Activated naive CD4-positive, alpha-beta T cell treated with anti-CD3 and anti-CD28 coated beads, Interleukin-2, amount 50 U/mL, for 24 hours (primary cell): ENCODE data around the gene ASIC4.

Source experiments
- H3K27ac Mint-ChIP-seq: one replicate; pipeline ENCODE4 v1.8.0; 2021; ENCODE audit warnings: mild to moderate bottlenecking, mixed read lengths
- H3K27me3 Mint-ChIP-seq: one replicate; pipeline ENCODE4 v1.8.0; 2021; ENCODE audit warnings: mixed read lengths
- H3K36me3 Mint-ChIP-seq: one replicate; pipeline ENCODE4 v1.8.0; 2021; ENCODE audit warnings: mixed read lengths
- H3K4me1 Mint-ChIP-seq: one replicate; pipeline ENCODE4 v1.8.0; 2021; ENCODE audit warnings: mixed read lengths
- H3K4me3 Mint-ChIP-seq: one replicate; pipeline ENCODE4 v1.8.0; 2021; ENCODE audit warnings: mild to moderate bottlenecking, mixed read lengths
- H3K9me3 Mint-ChIP-seq: one replicate; pipeline ENCODE4 v1.8.0; 2021; ENCODE audit warnings: mixed read lengths

ASIC4 gene

DNA sequence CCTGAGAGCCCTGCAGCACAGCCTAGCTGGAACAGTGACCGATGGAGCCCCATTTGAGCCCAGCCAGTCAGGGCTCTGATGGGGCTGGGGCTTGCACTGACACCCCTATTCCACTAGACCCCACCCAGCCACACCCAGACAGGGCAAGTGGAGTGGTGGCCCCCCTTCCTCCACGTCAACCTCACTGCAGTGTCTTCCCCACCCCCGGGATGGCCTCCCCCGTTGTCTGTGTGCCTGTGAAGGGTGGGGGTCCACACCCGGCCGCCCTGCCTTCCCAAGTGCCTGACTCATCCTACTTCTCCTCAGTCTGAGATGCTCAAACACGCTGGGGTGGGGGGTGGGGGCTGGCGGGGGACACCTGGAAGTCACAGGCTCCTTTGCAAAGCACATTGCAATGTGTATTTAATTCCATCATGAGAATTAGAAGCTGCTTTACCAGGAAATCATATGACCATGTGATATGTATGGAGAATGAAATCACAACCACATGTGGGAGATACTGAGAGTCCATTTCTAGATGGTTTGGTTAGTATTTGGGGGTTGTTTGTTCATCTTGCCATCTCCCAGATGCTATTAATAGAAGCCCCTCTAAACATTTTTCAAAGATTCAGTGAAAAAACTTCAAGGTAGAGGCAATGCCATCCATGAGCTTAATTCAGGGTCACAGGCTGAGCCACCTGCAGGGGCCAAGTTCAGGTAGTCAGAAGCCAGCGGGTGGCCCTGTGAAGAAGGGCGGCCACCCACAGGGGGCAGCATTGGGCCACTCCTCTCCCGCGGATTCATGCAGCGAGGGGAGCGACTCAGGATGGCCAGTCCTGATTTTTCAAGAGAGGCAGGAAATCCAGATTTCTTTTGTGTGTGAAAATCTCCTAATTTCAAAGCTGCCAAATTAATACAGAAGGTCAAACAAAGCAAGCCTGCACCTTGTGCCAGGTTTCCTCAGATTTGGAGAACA, 38.3 kb upstream of the ASIC4 start:
- no peaks in the 10 kb centered on the region for H3K36me3 Mint-ChIP-seq
- no peaks in the 10 kb centered on the region for H3K9me3 Mint-ChIP-seq
- no peak overlapping the region for H3K27ac Mint-ChIP-seq
- peaks cover 4% of the 10 kb centered on the region for H3K4me1 Mint-ChIP-seq
- H3K4me3 Mint-ChIP-seq, result no peak overlapping the region
- peaks cover 5% of the 10 kb centered on the region for H3K27me3 Mint-ChIP-seq

DNA sequence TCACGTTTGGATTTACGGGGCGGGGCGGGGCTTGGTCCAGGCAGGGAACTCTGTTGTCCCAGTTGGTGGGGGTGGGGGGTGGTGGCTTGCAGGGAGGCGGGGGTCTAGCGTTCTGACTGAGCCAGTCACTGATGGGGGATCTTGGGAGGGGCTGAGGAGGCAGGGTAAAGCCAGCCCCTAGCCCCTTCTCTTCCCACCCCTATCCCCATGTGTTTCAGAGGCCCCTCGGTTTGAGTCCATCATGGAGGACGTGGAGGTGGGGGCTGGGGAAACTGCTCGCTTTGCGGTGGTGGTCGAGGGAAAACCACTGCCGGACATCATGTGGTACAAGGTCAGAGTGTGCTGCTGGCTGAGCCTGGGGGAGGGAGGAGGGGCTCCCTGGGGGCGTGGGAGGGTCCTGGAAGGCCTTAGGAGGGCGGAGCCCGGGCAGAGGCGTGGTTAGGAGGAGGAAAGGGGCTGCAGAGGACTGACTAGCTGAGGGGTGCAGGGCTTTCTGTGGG, 37.6 kb upstream of the ASIC4 start:
- H3K36me3 Mint-ChIP-seq, result no peaks in the 10 kb centered on the region
- peaks cover 4% of the 10 kb centered on the region for H3K4me1 Mint-ChIP-seq
- H3K27ac Mint-ChIP-seq, result no peak overlapping the region
- no peaks in the 10 kb centered on the region for H3K9me3 Mint-ChIP-seq
- no peak overlapping the region for H3K4me3 Mint-ChIP-seq
- peaks cover 7% of the 10 kb centered on the region for H3K27me3 Mint-ChIP-seq

DNA sequence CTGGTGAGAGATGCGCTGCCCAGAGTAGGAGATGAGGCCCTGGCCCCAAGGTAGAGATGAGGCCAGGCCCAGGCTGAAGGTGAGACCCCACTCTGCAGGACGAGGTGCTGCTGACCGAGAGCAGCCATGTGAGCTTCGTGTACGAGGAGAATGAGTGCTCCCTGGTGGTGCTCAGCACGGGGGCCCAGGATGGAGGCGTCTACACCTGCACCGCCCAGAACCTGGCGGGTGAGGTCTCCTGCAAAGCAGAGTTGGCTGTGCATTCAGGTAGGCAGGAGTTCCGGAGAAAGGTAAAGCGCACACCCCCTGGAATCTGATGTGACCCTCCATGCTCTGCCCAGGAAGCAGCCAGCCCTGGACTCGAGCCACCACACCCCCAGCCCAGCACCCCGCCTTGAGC, 37.1 kb upstream of the ASIC4 start:
- peaks cover 4% of the 10 kb centered on the region for H3K4me1 Mint-ChIP-seq
- H3K4me3 Mint-ChIP-seq, result no peak overlapping the region
- H3K9me3 Mint-ChIP-seq, result no peaks in the 10 kb centered on the region
- H3K36me3 Mint-ChIP-seq, result no peaks in the 10 kb centered on the region
- H3K27me3 Mint-ChIP-seq, result peaks cover 8% of the 10 kb centered on the region
- H3K27ac Mint-ChIP-seq, result no peak overlapping the region

DNA sequence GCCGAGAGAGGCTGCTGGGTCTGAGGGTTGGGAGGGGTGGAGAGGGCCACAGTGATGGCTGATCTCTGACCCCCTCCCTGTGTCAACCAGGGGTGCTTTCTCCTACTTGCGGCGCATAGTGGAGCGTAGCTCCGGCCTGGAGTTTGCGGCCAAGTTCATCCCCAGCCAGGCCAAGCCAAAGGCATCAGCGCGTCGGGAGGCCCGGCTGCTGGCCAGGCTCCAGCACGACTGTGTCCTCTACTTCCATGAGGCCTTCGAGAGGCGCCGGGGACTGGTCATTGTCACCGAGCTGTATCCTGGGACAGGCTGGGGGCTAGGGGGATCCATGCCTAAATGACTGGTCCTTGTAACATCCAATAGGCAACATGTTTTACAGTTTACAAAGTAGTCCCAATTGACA, 36.5 kb upstream of the ASIC4 start:
- Mint-ChIP-seq H3K9me3 (no peaks in the 10 kb centered on the region), H3K27ac (no peak overlapping the region), H3K4me3 (no peak overlapping the region), H3K36me3 (no peaks in the 10 kb centered on the region), H3K4me1 (peaks cover 4% of the 10 kb centered on the region), H3K27me3 (peaks cover 10% of the 10 kb centered on the region)

DNA sequence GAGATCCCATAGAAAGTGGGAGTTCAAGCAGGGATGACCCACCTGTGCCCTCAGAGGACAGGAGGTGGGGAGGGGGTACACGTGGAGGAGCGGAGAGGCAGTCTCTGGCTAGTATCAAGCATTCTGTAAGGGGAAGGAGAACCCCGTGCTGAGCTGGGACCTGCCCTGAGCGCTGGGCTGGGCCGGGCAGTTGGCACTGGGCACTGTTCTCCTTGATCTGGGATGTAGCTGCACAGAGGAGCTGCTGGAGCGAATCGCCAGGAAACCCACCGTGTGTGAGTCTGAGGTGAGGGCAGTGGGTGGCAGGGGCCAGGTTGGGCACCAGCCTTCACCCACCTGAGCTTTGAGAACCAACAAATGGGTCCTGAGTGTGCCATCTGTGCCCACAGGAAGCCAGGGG, 35.4 kb upstream of the ASIC4 start:
- H3K27me3 Mint-ChIP-seq, result peaks cover 13% of the 10 kb centered on the region
- no peaks in the 10 kb centered on the region for H3K9me3 Mint-ChIP-seq
- H3K4me1 Mint-ChIP-seq, result peaks cover 4% of the 10 kb centered on the region
- H3K27ac Mint-ChIP-seq, result no peak overlapping the region
- H3K36me3 Mint-ChIP-seq, result no peaks in the 10 kb centered on the region
- no peak overlapping the region for H3K4me3 Mint-ChIP-seq

DNA sequence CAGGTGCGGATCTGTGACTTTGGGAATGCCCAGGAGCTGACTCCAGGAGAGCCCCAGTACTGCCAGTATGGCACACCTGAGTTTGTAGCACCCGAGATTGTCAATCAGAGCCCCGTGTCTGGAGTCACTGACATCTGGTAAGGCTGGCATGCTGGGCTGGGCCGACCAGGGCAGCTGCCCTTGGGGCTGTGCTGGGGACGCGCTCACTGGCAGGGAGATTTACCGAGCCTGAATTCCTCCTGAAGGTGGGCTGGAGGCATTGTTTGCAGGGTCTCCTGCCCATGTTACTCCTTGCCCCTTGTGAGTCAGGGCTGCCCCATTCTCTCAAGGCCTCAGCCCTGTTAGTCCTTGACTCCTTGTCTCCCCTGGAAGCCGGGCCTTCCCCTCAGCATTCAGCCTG, 34.3 kb upstream of the ASIC4 start:
- Mint-ChIP-seq H3K4me1 (peaks cover 8% of the 10 kb centered on the region), H3K27ac (no peak overlapping the region), H3K4me3 (no peak overlapping the region), H3K36me3 (no peaks in the 10 kb centered on the region), H3K9me3 (no peaks in the 10 kb centered on the region), H3K27me3 (peaks cover 15% of the 10 kb centered on the region)

DNA sequence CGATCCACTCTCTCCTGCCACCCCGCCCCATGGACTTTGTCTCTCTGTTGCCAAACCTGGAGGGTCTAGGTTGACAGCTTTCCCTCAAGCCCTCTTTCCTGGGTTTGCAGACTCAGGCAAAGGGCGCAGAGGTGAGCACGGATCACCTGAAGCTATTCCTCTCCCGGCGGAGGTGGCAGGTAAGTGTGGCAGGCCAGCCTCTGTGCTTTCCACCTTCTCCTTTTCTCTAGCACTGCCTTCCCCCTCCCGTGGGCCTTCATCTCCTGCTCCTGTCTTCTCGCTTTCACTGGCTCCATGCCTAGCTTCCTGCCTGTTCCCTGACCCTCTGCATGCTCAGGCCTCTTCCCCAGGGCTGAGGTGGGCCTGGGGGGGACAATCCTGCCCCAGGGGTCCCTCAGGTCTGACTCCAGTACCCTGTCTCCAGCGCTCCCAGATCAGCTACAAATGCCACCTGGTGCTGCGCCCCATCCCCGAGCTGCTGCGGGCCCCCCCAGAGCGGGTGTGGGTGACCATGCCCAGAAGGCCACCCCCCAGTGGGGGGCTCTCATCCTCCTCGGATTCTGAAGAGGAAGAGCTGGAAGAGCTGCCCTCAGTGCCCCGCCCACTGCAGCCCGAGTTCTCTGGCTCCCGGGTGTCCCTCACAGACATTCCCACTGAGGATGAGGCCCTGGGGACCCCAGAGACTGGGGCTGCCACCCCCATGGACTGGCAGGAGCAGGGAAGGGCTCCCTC, 31.4 kb upstream of the ASIC4 start:
- H3K4me1 Mint-ChIP-seq, result peaks cover 4% of the 10 kb centered on the region
- peaks cover 24% of the 10 kb centered on the region for H3K27me3 Mint-ChIP-seq
- H3K27ac Mint-ChIP-seq, result no peak overlapping the region
- H3K4me3 Mint-ChIP-seq, result no peak overlapping the region
- H3K9me3 Mint-ChIP-seq, result no peaks in the 10 kb centered on the region
- H3K36me3 Mint-ChIP-seq, result no peaks in the 10 kb centered on the region

DNA sequence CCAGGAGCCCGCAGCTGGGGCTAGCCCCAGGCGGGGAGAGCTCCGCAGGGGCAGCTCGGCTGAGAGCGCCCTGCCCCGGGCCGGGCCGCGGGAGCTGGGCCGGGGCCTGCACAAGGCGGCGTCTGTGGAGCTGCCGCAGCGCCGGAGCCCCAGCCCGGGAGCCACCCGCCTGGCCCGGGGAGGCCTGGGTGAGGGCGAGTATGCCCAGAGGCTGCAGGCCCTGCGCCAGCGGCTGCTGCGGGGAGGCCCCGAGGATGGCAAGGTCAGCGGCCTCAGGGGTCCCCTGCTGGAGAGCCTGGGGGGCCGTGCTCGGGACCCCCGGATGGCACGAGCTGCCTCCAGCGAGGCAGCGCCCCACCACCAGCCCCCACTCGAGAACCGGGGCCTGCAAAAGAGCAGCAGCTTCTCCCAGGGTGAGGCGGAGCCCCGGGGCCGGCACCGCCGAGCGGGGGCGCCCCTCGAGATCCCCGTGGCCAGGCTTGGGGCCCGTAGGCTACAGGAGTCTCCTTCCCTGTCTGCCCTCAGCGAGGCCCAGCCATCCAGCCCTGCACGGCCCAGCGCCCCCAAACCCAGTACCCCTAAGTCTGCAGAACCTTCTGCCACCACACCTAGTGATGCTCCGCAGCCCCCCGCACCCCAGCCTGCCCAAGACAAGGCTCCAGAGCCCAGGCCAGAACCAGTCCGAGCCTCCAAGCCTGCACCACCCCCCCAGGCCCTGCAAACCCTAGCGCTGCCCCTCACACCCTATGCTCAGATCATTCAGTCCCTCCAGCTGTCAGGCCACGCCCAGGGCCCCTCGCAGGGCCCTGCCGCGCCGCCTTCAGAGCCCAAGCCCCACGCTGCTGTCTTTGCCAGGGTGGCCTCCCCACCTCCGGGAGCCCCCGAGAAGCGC, 30.6 kb upstream of the ASIC4 start:
- H3K9me3 Mint-ChIP-seq, result no peaks in the 10 kb centered on the region
- H3K27ac Mint-ChIP-seq, result no peak overlapping the region
- H3K4me1 Mint-ChIP-seq, result peaks cover 4% of the 10 kb centered on the region
- H3K36me3 Mint-ChIP-seq, result no peaks in the 10 kb centered on the region
- peaks cover 24% of the 10 kb centered on the region for H3K27me3 Mint-ChIP-seq
- peak overlapping the region; percentile 58 for H3K4me3 Mint-ChIP-seq

DNA sequence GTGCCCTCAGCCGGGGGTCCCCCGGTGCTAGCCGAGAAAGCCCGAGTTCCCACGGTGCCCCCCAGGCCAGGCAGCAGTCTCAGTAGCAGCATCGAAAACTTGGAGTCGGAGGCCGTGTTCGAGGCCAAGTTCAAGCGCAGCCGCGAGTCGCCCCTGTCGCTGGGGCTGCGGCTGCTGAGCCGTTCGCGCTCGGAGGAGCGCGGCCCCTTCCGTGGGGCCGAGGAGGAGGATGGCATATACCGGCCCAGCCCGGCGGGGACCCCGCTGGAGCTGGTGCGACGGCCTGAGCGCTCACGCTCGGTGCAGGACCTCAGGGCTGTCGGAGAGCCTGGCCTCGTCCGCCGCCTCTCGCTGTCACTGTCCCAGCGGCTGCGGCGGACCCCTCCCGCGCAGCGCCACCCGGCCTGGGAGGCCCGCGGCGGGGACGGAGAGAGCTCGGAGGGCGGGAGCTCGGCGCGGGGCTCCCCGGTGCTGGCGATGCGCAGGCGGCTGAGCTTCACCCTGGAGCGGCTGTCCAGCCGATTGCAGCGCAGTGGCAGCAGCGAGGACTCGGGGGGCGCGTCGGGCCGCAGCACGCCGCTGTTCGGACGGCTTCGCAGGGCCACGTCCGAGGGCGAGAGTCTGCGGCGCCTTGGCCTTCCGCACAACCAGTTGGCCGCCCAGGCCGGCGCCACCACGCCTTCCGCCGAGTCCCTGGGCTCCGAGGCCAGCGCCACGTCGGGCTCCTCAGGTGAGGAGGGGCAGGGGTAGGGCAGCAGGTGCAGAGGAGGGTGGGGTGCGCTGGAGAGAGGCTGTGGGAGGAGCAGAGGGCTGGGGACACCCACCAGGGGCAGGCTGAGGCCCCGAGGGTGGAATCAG, 29.7 kb upstream of the ASIC4 start:
- H3K4me1 Mint-ChIP-seq, result peaks cover 4% of the 10 kb centered on the region
- H3K36me3 Mint-ChIP-seq, result no peaks in the 10 kb centered on the region
- H3K27me3 Mint-ChIP-seq, result peaks cover 24% of the 10 kb centered on the region
- H3K4me3 Mint-ChIP-seq, result peak overlapping the region; percentile 58
- no peak overlapping the region for H3K27ac Mint-ChIP-seq
- no peaks in the 10 kb centered on the region for H3K9me3 Mint-ChIP-seq

DNA sequence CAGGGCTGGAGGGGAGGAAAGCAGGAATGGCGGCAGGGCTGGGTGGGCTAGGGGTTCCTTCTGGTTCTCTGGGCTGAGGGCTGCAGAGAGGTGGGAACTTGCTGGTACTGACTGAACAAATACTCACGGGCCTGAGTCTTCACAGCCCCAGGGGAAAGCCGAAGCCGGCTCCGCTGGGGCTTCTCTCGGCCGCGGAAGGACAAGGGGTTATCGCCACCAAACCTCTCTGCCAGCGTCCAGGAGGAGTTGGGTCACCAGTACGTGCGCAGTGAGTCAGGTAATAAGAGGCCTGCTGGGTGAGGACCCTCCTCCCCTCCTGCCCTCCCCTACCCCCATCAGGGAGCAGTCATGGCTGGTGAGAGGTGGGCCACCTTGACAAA, 29.1 kb upstream of the ASIC4 start:
- Mint-ChIP-seq H3K4me3 (no peak overlapping the region), H3K4me1 (peaks cover 4% of the 10 kb centered on the region), H3K27me3 (peaks cover 24% of the 10 kb centered on the region), H3K9me3 (no peaks in the 10 kb centered on the region), H3K36me3 (no peaks in the 10 kb centered on the region), H3K27ac (no peak overlapping the region)

DNA sequence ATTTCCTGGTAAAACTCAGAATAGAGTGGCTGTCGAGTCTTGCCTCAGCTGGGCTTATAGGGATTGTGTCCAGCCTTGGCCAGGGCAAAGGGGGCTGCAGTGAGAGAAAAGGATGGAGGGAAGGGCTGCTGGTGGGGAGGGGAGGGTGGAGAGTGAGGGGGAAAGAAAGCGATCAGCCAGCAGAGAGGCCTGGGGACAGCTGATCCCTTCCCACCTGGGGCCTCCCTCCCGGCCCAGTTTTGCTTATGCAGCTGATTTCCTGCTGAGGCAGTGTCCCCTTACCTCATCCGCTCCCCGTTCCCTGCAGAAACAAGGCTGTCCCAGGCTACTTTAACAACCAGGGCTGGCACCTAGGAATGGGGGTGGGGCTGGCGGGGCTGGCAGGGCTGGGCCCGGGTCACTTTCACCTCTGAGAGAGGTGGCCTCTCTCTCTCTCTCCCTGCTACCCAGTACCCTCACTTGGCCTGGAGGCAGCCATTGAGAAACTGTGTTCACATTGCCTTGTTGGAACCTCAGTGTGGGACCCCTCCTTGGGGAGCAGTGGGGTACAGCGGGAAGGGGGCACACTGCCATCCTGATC, 27.8 kb upstream of the ASIC4 start:
- H3K9me3 Mint-ChIP-seq, result no peaks in the 10 kb centered on the region
- no peak overlapping the region for H3K27ac Mint-ChIP-seq
- peaks cover 21% of the 10 kb centered on the region for H3K27me3 Mint-ChIP-seq
- H3K4me1 Mint-ChIP-seq, result peaks cover 4% of the 10 kb centered on the region
- no peak overlapping the region for H3K4me3 Mint-ChIP-seq
- no peaks in the 10 kb centered on the region for H3K36me3 Mint-ChIP-seq

DNA sequence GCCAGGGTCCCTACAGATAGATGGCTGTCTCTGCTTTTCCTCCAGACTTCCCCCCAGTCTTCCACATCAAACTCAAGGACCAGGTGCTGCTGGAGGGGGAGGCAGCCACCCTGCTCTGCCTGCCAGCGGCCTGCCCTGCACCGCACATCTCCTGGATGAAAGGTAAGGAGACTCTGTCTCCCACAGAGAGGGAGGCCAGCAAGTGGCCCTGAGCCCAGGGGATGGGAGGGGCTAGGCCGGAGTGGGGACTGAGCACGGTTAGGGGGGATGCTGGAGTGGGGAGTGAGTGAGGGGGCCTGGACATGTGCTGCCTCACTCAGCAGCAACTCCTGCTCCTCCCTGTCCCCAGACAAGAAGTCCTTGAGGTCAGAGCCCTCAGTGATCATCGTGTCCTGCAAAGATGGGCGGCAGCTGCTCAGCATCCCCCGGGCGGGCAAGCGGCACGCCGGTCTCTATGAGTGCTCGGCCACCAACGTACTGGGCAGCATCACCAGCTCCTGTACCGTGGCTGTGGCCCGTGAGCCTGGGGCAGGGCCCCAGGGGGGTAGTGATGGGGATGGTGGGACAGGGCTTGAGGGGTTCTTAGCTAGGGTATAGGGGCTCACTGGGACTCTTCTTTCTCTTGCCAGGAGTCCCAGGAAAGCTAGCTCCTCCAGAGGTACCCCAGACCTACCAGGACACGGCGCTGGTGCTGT, 26.0 kb upstream of the ASIC4 start:
- Mint-ChIP-seq H3K27me3 (peaks cover 21% of the 10 kb centered on the region), H3K27ac (no peak overlapping the region), H3K4me3 (no peak overlapping the region)

DNA sequence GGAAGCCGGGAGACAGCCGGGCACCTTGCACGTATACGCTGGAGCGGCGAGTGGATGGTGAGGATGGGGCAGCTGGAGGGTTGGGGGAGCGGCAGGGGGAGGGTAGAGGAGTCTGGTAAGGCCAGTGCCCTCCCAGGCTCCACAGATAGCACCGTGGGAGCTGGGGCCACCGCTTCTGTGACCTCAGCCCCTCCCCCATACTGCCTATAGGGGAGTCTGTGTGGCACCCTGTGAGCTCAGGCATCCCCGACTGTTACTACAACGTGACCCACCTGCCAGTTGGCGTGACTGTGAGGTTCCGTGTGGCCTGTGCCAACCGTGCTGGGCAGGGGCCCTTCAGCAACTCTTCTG, 25.5 kb upstream of the ASIC4 start:
- Mint-ChIP-seq H3K27me3 (peaks cover 22% of the 10 kb centered on the region), H3K4me1 (peaks cover 4% of the 10 kb centered on the region), H3K36me3 (no peaks in the 10 kb centered on the region), H3K27ac (no peak overlapping the region), H3K4me3 (no peak overlapping the region), H3K9me3 (no peaks in the 10 kb centered on the region)

More for the DNA sequence above, 26.0 kb upstream of the ASIC4 start:
- no peaks in the 10 kb centered on the region for H3K36me3 Mint-ChIP-seq
- no peaks in the 10 kb centered on the region for H3K9me3 Mint-ChIP-seq
- peaks cover 4% of the 10 kb centered on the region for H3K4me1 Mint-ChIP-seq

DNA sequence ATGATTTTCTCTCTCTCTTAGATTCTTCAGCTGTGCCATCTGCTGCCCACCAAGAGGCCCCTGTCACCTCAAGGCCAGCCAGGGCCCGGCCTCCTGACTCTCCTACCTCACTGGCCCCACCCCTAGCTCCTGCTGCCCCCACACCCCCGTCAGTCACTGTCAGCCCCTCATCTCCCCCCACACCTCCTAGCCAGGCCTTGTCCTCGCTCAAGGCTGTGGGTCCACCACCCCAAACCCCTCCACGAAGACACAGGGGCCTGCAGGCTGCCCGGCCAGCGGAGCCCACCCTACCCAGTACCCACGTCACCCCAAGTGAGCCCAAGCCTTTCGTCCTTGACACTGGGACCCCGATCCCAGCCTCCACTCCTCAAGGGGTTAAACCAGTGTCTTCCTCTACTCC, 25.0 kb upstream of the ASIC4 start:
- peaks cover 21% of the 10 kb centered on the region for H3K27me3 Mint-ChIP-seq
- no peak overlapping the region for H3K27ac Mint-ChIP-seq
- H3K36me3 Mint-ChIP-seq, result no peaks in the 10 kb centered on the region
- H3K4me3 Mint-ChIP-seq, result no peak overlapping the region
- peaks cover under 1% of the 10 kb centered on the region for H3K4me1 Mint-ChIP-seq
- H3K9me3 Mint-ChIP-seq, result no peaks in the 10 kb centered on the region
